Measurements from ENCODE around the gene RASIP1.
"Not testable (repeated sequence)": the region's sequence is repeated elsewhere in the genome, so short reads cannot be mapped to it uniquely, and the experiment has no call there.

Gene RASIP1

GRCh38 chr19:48735031-48735615, 5.3 kb downstream of the RASIP1 start:
- DNase-seq (ENCODE audit: low spot score), result no peak

- no peak for DNase-seq (ENCODE audit: low spot score)
Measured at GRCh38 chr19:48734625-48735024, 5.8 kb downstream of the RASIP1 start.

- DNase-seq (ENCODE audit: low spot score), result no peak
Measured at GRCh38 chr19:48731452-48731851, 9.0 kb downstream of the RASIP1 start.

DNA sequence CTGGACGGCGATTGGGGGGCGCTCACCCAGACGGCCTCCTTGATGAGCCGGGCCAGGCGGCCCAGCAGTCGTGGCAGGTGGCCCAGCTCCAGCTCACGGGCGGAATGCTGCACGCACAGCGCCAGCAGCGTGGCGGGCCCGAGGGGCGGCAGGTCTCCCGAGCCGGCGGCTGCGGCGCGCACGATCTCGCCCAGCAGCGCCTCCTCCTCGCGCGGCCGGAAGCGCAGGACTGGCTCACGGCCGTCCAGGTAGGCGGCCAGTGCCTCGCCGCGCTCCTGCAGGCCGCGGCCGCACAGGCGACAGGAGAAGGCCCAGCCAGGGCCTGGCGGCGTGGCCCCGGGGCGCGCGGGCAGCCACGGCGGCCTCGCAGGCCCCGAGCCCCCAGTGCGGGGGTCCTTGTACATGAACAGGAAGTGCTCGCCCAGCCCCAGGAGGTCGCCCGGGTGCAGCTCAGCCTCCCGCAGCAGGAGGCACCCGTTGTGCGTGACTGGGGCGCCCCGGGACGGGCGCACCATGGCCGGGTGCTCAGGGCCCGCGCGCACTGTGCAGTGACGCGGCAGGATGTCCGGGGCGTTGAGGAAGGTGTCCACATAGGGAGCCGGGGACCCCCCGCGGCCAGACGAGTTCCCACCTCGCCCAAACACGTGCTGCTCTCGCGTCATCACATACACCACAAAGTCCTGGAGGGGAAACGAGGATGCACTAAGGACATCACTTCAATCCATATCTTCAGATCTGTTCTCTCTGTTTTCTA, 11.3 kb downstream of the RASIP1 start:
- DNase-seq (ENCODE audit: low spot score), result peak; percentile 60

DNA sequence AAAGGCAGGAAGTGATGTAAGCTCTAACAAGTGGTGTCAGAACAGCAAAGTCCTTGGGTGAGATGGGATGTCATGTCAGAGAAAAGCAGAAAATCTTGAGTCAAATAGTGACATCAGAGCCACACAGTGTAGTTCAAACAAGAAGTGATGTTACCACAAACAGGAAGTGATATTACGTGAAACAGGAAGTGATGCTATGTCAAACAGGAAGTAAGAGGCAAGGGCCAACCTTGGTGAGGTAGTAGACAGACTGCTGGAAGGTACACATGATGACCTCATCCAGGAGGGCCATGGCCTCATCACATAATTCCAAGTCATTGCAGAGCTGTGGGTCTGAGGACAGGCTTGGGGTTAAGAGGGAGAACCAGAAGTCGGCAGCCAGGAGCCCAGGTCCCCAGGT, 13.9 kb downstream of the RASIP1 start:
- DNase-seq (ENCODE audit: low spot score), result no peak

DNA sequence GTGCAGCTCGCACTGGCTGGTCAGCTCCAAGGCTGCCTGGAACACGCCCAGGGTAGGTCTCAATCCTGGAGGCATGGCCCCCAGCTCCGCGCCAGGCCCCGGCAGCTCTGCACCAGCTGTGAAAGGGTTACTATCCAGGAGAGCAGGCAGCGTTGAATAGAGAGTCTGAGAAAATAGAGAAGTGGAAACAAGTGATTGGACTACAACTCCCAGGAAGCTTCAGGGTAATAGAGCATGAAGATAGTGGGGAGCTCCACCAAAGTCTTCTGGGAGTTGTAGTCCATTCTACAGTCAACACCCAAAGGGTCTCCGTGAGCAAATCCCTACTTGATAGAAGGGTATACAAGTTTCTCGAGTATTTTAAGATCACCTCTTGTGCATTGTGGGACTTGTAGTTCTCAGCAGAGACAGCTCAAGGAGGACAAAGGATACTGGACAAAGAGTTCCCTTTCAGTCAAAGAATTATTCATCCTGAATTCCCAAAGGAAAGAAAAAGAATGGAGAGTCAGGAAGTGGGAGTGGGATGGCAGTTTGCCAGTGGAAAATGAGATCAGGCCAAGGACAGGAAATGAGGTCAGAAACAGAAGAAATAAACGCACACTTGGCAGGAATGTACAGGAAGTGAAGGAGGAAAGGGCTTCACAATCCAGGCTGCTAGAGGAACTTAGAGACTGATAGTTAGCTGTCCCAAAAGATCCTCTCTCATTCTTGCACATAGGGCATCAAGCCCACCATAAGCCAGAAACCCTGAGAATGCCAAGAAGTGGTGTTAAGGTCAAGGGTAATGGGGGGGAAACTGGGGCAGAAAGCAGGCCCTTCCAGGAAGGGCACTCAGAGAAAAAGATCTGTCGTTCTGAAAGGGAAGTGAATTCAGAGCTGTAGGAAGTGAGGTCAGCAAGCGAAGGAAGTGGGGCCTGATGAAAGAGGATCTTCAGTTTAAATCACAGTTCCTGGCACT, 15.3 kb downstream of the RASIP1 start:
- DNase-seq (ENCODE audit: low spot score), result no peak

GRCh38 chr19:48722196-48722708, 18.2 kb downstream of the RASIP1 start:
- DNase-seq (ENCODE audit: low spot score), result no peak

- peak; percentile 99 for DNase-seq (ENCODE audit: low spot score)
Measured at GRCh38 chr19:48720613-48721296, 19.7 kb downstream of the RASIP1 start.

GRCh38 chr19:48720251-48720612, 20.2 kb downstream of the RASIP1 start:
- DNase-seq (ENCODE audit: low spot score), result no peak

GRCh38 chr19:48719263-48720171, 20.9 kb downstream of the RASIP1 start, which contains the start of gene MAMSTR:
MAMSTR (minus strand) TSS chr19:48719725; CDS start chr19:48719031, 694 bp downstream.
- peak; percentile 77 for DNase-seq (ENCODE audit: low spot score)

- DNase-seq (ENCODE audit: low spot score), result no peak
Measured at GRCh38 chr19:48718711-48719231, 21.6 kb downstream of the RASIP1 start.

DNA sequence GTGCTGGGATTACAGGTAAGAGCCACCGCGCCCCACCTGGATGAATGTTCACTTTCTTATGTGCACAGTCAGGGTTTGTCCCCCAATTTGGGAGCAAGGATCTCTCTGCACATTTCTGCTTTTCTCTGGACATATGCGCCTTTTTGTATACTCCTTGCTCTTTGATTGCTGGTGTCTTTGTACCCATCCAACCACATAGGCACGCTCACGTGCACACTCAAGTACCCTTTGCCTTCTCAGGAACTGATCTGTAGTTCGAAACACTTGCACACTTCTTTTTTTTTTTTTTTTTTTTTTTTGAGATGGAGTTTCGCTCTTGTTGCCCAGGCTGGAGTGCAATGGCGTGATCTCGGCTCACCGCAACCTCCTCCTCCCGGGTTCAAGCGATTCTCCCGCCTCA, 22.3 kb downstream of the RASIP1 start:
- DNase-seq (ENCODE audit: low spot score), result not testable (repeated sequence)

DNA sequence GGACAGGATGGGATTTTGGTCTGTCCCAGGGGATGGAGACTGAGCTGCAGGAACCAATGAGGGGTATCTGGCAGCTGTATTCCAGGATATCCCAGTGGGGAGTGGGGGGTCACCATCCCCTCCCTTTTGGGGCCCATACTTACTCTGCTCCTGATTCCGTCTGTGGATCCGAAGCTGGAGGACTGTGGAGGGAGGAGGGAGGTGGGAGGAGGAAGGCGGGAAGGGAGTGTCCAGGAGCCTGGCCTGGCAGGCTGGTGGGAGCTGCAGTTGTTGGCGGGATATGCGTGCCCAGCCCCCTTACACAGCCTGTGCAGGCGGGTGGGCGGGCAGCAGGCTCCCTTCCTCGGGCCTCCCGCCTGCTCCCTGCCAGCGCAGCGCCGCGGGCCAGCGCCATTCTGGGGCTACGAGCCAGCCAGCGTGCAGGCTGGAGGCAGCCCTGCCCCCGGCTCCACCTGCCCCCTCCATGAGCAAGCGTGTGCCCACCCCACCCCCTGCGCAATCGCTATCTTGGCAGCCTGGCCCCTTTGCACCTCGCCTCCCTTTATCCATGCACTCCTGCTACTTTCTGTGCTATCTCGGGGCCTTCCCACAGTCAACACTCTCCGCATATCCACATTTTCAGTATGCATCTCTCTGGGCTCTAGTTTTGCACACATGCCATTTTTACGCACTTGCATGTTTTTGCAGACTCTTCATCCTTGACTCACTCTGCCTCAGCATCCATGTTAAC, 23.7 kb downstream of the RASIP1 start:
- DNase-seq (ENCODE audit: low spot score), result peak; percentile 92

- no peak for DNase-seq (ENCODE audit: low spot score)
Measured at GRCh38 chr19:48715681-48716171, 24.7 kb downstream of the RASIP1 start.

DNA sequence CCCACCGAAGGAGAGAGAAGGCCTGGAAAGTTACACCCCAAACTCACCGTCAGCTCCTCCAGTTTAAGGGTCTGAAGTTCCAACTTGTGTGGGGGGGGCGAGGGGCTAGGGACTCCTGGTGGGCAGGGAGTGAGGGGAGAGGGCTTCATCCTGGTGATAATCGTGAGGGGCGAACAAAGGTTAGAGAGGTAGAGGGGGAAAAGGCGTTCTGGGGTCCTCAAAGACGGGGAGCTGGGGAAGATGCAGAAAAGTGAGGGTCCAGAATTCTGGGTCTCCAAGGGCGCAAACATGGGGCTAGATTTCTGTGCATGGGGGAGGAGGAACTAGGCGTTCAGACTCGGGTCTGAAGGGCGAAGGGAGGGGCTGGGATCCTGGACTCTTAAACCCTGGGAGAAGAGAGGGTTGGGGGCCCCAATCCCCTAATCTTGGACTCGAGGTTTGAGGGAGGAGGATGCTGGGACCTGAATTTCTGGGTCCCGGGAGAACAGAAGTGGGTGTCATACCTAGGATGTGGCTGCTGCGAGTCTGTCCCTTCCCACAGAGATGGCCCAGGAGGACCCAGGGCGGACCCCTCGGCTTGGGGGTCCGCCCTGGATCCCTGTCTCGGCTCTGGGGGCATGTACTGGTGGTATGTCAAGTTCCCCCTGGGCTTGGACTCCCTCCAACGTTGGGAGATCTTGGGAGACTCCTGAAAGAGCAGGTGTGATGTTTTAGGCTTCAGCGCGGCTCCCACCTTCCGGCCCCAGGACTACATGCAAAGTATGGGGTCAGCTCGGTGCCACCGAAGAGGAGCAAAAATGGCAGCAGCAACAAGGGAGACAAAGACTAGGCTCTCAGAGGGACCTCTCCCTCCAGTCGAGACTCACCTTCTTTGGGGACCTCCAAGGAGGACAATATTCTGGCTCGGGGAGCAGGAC, 25.4 kb downstream of the RASIP1 start:
- DNase-seq (ENCODE audit: low spot score), result no peak

DNA sequence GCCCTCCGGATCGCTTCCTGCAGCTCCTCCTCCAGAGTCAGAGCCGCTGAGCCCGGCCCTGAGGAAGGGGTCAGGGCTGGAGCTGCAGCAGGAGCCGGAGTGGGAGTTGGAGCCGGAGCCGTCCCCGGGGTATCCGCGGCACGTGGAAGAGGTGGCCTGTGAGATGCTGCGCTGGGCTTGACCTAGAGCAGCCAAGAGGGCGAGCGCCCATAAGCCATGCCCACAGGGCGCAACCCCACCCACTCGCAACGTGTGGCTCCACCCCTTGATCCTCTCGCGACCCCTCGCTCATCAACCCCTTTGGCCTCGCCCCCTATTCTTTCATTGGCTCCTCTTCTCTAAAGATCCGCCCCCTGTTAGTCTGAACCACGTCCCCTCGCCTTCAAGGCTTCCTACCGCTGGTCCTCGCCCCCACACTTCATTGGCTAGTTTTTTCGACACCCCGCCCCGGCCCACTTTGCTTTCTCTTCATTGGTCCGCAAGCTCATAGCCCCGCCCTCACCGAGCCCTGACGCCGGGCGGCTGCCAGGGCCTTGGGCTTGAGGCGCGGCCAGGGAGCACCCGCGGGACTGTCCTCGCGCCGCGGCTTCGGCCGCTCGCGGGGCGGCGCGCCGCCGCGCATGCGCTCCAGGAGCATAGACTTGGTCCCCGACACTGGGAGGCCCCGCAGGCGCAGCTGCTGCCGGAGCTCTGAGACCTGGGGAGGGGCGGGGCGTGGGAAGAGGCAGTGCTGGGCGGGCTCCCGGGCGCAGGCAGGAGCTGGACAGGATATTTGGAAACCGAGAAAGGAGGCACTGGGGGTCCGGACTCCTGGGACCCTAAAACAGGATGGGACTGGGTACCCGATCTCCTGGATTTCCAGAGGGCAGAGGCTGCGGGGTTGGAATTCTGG, 26.3 kb downstream of the RASIP1 start:
- peak; percentile 99 for DNase-seq (ENCODE audit: low spot score)
